ENCODE data around the gene CNGA1. TPM values are rescaled to one million over a fixed set of nuclear protein-coding genes. Genes with fewer than 3 reads are reported as not detected.

CNGA1 gene
- total and polyA plus RNA-seq, 2 donors from 2014 or later = 3.4 to 3.7 TPM

DNA sequence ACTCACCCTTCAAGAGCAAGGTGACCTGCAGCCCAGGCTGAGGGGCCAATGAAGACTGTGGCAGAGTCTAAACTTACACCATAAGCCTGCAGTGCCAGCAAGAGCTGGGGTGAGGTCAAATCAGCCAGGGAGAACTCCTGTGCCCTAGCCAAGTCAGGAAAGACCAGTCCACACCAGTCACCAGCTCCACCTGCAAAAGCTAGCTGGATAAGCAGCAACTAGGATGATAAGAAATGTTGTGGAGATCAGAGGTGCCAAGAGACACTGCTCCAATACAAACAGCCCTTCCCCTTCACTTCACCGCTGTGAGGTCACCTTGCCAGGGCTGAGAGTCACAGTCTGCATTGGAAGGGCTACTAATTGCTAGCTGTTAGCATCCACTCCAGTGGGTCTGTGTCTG, 31.4 kb upstream of the CNGA1 start:
- TF ChIP-seq, protein P1, sequence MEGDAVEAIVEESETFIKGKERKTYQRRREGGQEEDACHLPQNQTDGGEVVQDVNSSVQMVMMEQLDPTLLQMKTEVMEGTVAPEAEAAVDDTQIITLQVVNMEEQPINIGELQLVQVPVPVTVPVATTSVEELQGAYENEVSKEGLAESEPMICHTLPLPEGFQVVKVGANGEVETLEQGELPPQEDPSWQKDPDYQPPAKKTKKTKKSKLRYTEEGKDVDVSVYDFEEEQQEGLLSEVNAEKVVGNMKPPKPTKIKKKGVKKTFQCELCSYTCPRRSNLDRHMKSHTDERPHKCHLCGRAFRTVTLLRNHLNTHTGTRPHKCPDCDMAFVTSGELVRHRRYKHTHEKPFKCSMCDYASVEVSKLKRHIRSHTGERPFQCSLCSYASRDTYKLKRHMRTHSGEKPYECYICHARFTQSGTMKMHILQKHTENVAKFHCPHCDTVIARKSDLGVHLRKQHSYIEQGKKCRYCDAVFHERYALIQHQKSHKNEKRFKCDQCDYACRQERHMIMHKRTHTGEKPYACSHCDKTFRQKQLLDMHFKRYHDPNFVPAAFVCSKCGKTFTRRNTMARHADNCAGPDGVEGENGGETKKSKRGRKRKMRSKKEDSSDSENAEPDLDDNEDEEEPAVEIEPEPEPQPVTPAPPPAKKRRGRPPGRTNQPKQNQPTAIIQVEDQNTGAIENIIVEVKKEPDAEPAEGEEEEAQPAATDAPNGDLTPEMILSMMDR (IDR thresholded peaks at IDR 0.05; ENCODE audit: borderline replicate concordance, extremely low read depth, insufficient read depth) = no peak
- H3K4me1 ChIP-seq (ENCODE audit: control insufficient read depth in 2 of 3, insufficient read depth in 2 of 3, low read depth in 1 of 3, low read length in 3 of 3) = peaks cover 0 to 11% (median 4%) of the 10 kb centered on the region in 3 donors
- no peak overlapping the region for H3K4me3 ChIP-seq (ENCODE audit: low read length in 3 of 3)
- intact Hi-C loops (cut with DNase I) = no loop called here
- DNase-seq (no peak), FAIRE-seq (no peak)
- no peaks in the 10 kb centered on the region for H3K36me3 ChIP-seq (ENCODE audit: control insufficient read depth in 2 of 3, insufficient read depth in 3 of 3, low read length in 3 of 3)
- H3K9ac ChIP-seq (ENCODE audit: low read length in 3 of 3) = no peak overlapping the region
- H3K27ac ChIP-seq (ENCODE audit: low read depth in 2 of 2, low read length in 2 of 2) = peak overlapping the region in 1 of 2 donors; percentile 5
- H3K9me3 ChIP-seq (ENCODE audit: control insufficient read depth in 2 of 3, insufficient read depth in 1 of 3, low read length in 3 of 3) = no peaks in the 10 kb centered on the region
- no peaks in the 10 kb centered on the region for H3K27me3 ChIP-seq (ENCODE audit: control insufficient read depth, insufficient read depth, low read length)

DNA sequence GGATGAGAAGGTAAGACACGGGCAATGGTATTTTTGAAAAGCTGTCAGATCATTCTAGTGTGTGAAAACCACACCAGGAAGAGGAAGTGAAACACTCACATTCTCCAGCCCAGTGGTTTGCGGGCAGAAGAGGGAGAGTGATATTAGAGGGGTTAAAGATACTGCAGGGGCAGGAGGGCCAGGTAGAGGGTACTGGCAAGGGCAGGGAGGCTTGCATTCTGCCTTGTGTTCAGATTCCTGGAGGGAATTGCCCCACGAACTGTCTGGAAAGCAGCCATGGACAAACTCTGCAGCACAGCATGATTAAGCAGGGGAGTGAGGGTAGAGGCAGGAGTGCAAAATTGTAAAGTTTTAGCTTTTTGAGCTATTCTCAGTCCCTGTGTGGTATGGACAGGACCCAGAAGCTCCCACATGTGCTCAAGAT, 31.0 kb upstream of the CNGA1 start:
- TF ChIP-seq, protein P1 (IDR thresholded peaks at IDR 0.05; ENCODE audit: borderline replicate concordance, extremely low read depth, insufficient read depth) = no peak

DNA sequence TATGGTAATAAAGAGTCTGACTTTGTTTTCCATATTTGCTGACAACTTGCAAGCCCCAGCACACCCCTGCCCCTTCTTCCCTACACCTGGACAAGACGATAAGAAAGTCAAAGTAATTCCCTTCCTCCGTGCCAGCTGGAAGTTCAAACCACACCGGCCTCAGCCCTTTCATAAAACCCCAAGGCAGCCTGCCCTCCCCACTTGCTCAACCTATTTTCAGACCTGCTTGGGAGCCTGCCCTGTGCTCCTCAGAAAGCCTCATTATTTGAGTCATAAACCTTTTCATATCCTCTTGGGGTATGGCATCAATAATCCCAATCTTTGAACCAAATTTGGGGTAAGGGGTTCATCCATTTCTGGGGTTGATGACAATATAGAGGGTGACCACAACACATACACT, 29.6 kb upstream of the CNGA1 start:
- no peak overlapping the region for H3K9ac ChIP-seq (ENCODE audit: low read length in 3 of 3)
- no peaks in the 10 kb centered on the region for H3K9me3 ChIP-seq (ENCODE audit: control insufficient read depth in 2 of 3, insufficient read depth in 1 of 3, low read length in 3 of 3)
- no peaks in the 10 kb centered on the region for H3K27me3 ChIP-seq (ENCODE audit: control insufficient read depth, insufficient read depth, low read length)
- H3K36me3 ChIP-seq (ENCODE audit: control insufficient read depth in 2 of 3, insufficient read depth in 3 of 3, low read length in 3 of 3) = no peaks in the 10 kb centered on the region
- H3K4me1 ChIP-seq (ENCODE audit: control insufficient read depth in 2 of 3, insufficient read depth in 2 of 3, low read depth in 1 of 3, low read length in 3 of 3) = peaks cover 0 to 15% (median 4%) of the 10 kb centered on the region in 3 donors
- intact Hi-C loops (cut with DNase I) = no loop called here
- TF ChIP-seq, protein P1 (IDR thresholded peaks at IDR 0.05; ENCODE audit: borderline replicate concordance, extremely low read depth, insufficient read depth) = no peak
- FAIRE-seq (no peak), DNase-seq (no peak)
- no peak overlapping the region for H3K27ac ChIP-seq (ENCODE audit: low read depth in 2 of 2, low read length in 2 of 2)
- H3K4me3 ChIP-seq (ENCODE audit: low read length in 3 of 3) = no peak overlapping the region

More for the DNA sequence above, 31.0 kb upstream of the CNGA1 start:
- intact Hi-C loops (cut with DNase I) = no loop called here
- Histone ChIP-seq H3K36me3 (ENCODE audit: control insufficient read depth in 2 of 3, insufficient read depth in 3 of 3, low read length in 3 of 3) (no peaks in the 10 kb centered on the region), H3K27ac (ENCODE audit: low read depth in 2 of 2, low read length in 2 of 2) (peak overlapping the region in 1 of 2 donors; percentile 1), H3K4me3 (ENCODE audit: low read length in 3 of 3) (no peak overlapping the region), H3K4me1 (ENCODE audit: control insufficient read depth in 2 of 3, insufficient read depth in 2 of 3, low read depth in 1 of 3, low read length in 3 of 3) (peaks cover 0 to 12% (median 4%) of the 10 kb centered on the region in 3 donors), H3K27me3 (ENCODE audit: control insufficient read depth, insufficient read depth, low read length) (no peaks in the 10 kb centered on the region), H3K9ac (ENCODE audit: low read length in 3 of 3) (no peak overlapping the region), H3K9me3 (ENCODE audit: control insufficient read depth in 2 of 3, insufficient read depth in 1 of 3, low read length in 3 of 3) (no peaks in the 10 kb centered on the region)
- FAIRE-seq = no peak
- DNase-seq = no peak

DNA sequence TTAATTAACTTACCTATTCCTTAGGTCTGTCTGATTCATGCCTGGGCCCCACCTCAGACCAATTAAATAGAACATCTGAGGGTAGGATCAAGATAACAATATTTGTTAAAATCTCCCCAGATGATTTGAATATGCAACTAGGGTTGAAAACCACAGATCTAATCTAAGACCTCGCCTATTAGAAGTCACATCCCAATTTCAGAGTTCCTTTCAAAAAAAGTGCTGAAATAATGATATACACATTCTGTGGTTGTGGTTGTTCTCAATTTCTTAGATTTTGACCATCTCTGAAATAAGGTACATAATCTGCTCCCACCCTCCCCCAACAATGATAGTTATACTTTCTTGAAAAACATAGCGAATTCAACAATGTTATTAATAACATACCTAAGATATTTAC, 27.8 kb upstream of the CNGA1 start:
- intact Hi-C loops (cut with DNase I) = no loop called here
- DNase-seq (no peak), FAIRE-seq (no peak)
- Histone ChIP-seq H3K27me3 (ENCODE audit: control insufficient read depth, insufficient read depth, low read length) (no peaks in the 10 kb centered on the region), H3K9ac (ENCODE audit: low read length in 3 of 3) (no peak overlapping the region), H3K9me3 (ENCODE audit: control insufficient read depth in 2 of 3, insufficient read depth in 1 of 3, low read length in 3 of 3) (no peaks in the 10 kb centered on the region), H3K4me1 (ENCODE audit: control insufficient read depth in 2 of 3, insufficient read depth in 2 of 3, low read depth in 1 of 3, low read length in 3 of 3) (peaks cover 0 to 15% (median 4%) of the 10 kb centered on the region in 3 donors), H3K36me3 (ENCODE audit: control insufficient read depth in 2 of 3, insufficient read depth in 3 of 3, low read length in 3 of 3) (no peaks in the 10 kb centered on the region), H3K4me3 (ENCODE audit: low read length in 3 of 3) (no peak overlapping the region), H3K27ac (ENCODE audit: low read depth in 2 of 2, low read length in 2 of 2) (no peak overlapping the region)
- TF ChIP-seq, protein P1 (IDR thresholded peaks at IDR 0.05; ENCODE audit: borderline replicate concordance, extremely low read depth, insufficient read depth) = no peak

All from kidney (tissue), 14 donors.